NCI-H226 (cell line): ENCODE data around the gene HOXC4.

Experiments
- DNase-seq: peaks from one replicate; pipeline ENCODE4 v3.0.0-alpha.2; 2015

HOXC4 gene

GRCh38 chr12:54053751-54054741 lies at the start of gene HOXC4:
Gene HOXC4 (plus strand): TSS chr12:54053835. CDS start chr12:54053923, 88 bp downstream.
- no peak for DNase-seq

- DNase-seq = no peak
Observed at GRCh38 chr12:54004063-54004840, 49.4 kb upstream of the HOXC4 start.

- no peak for DNase-seq
Observed at GRCh38 chr12:54004841-54005530, 48.6 kb upstream of the HOXC4 start.

GRCh38 chr12:54005531-54005852 lies 48.1 kb upstream of the HOXC4 start:
- no peak for DNase-seq

- peak; percentile 72 for DNase-seq
Observed at GRCh38 chr12:54005853-54006558, 47.6 kb upstream of the HOXC4 start.

- no peak for DNase-seq
Observed at GRCh38 chr12:54006559-54007220, 46.9 kb upstream of the HOXC4 start.

GRCh38 chr12:54007538-54008259 lies 45.9 kb upstream of the HOXC4 start:
- DNase-seq = no peak

GRCh38 chr12:54008260-54008552 lies 45.4 kb upstream of the HOXC4 start:
- DNase-seq = no peak

- DNase-seq = no peak
Observed at GRCh38 chr12:54009171-54010052, 44.2 kb upstream of the HOXC4 start.

- no peak for DNase-seq
Observed at GRCh38 chr12:54010053-54010971, 43.3 kb upstream of the HOXC4 start.

GRCh38 chr12:54010972-54011664 lies 42.5 kb upstream of the HOXC4 start:
- no peak for DNase-seq

GRCh38 chr12:54011665-54012532 lies 41.7 kb upstream of the HOXC4 start:
- DNase-seq = no peak

GRCh38 chr12:54012631-54013409 lies 40.8 kb upstream of the HOXC4 start:
- DNase-seq = no peak

- no peak for DNase-seq
Observed at GRCh38 chr12:54014377-54015017, 39.1 kb upstream of the HOXC4 start.

GRCh38 chr12:54015018-54015931 lies 38.4 kb upstream of the HOXC4 start:
- DNase-seq = no peak
